HG03064 (cell line): ENCODE results near the gene SLC7A8.

Experiments used
- ATAC-seq: cut with Tn5 transposase; IDR thresholded peaks from one replicate; pipeline ENCODE4 v1.9.1; 2021; ENCODE audit warnings: low read depth; ENCODE audit not compliant: unreplicated experiment

SLC7A8 gene

GRCh38 chr14:23136566-23137133 lies 46.8 kb downstream of the SLC7A8 start:
- no peak for ATAC-seq

- no peak for ATAC-seq
These were observed 50.5 kb downstream of the SLC7A8 start for GRCh38 chr14:23132970-23133369.

- no peak for ATAC-seq
These were observed 52.0 kb downstream of the SLC7A8 start for GRCh38 chr14:23131482-23131881.

GRCh38 chr14:23130871-23131270 lies 52.6 kb downstream of the SLC7A8 start:
- no peak for ATAC-seq

GRCh38 chr14:23129759-23130316 lies 53.6 kb downstream of the SLC7A8 start:
- ATAC-seq, result no peak

GRCh38 chr14:23128969-23129758 lies 54.3 kb downstream of the SLC7A8 start:
- no peak for ATAC-seq

- no peak for ATAC-seq
These were observed 55.6 kb downstream of the SLC7A8 start for GRCh38 chr14:23127861-23128260.

GRCh38 chr14:23126548-23127278 lies 56.7 kb downstream of the SLC7A8 start:
- no peak for ATAC-seq

GRCh38 chr14:23125933-23126524 lies 57.4 kb downstream of the SLC7A8 start:
- no peak for ATAC-seq

- no peak for ATAC-seq
These were observed 58.4 kb downstream of the SLC7A8 start for GRCh38 chr14:23125011-23125410.

- no peak for ATAC-seq
These were observed 59.0 kb downstream of the SLC7A8 start for GRCh38 chr14:23124337-23124954.

- no peak for ATAC-seq
These were observed 60.0 kb downstream of the SLC7A8 start for GRCh38 chr14:23123419-23123818.

GRCh38 chr14:23122086-23122485 lies 61.4 kb downstream of the SLC7A8 start:
- no peak for ATAC-seq

- ATAC-seq, result no peak
These were observed 62.1 kb downstream of the SLC7A8 start for GRCh38 chr14:23121361-23121771.

GRCh38 chr14:23120541-23121251 lies 62.8 kb downstream of the SLC7A8 start:
- ATAC-seq, result peak; percentile 56

GRCh38 chr14:23119363-23120327 lies 63.8 kb downstream of the SLC7A8 start:
- no peak for ATAC-seq

- no peak for ATAC-seq
These were observed 64.7 kb downstream of the SLC7A8 start, which contains the start of gene CEBPE for GRCh38 chr14:23118506-23119362. CEBPE (minus strand) TSS chr14:23119255; CDS start chr14:23119091, 164 bp downstream.
